Measurements from ENCODE around the gene ADGRG7.

ADGRG7 gene

DNA sequence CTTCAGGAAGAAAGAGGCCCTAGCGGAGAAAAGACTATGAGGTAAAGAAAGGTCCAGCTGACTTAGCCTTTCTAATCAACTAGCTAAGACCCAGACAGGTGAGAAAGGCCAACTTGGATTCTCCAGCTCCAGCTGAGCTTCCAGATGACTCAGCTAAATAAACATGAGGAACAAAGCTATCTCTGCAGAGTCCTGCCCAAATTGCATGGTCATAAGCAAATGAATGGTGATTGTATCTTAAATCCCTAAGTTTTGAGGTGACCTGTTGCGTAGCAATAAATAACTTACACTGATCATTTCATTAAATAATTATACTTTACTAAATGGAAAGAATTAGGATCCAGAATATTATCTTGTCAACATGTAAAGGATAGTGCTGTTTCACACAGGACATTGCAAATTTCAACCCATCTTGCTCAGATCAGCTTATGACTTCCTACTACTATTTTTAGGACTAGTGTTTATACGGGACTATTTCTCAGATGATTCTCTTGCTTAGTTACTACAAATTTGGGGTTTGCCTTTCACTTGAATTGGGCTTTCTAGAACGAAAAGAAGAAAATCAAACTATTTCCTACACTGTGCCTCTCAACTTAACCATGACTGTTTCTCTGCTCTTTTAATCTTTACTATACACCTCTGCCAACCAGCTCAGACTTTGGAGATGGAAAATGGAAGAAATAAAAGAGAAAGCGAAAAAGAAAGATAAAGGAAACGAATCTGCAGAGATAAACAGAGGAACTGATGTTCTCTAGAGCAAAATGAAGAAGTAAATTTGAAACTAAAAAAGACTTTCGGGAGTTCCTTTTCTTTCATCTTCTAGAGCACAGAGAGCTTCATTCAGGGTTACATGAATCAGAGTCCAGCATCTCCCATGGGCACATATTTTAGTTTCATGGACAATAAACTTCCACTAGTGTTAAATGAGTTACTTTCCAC lies 6.6 kb upstream of the ADGRG7 start:
- no peak for DNase-seq

DNA sequence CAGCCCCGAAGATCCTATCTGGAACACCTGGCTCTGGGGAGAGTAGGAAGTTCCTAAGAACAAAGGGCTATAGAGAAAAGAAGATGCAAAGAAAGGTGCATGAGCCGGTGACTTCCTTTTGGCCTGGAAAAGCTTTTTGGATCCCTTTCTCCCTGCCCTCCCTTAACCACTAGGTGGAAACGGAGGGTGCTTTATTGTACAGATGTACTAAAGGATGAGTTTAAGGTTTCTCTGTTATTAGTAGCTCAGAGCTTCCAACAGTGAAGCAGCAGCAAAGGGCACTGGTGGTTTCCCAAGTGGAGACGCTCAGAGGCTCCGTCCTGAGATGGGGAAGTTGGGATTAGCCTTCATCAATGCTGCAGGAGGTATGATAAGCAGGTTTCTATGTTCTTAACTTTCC lies 5.9 kb upstream of the ADGRG7 start:
- DNase-seq = no peak

GRCh38 chr3:100605358-100605757 lies 4.0 kb upstream of the ADGRG7 start:
- no peak for DNase-seq

DNA sequence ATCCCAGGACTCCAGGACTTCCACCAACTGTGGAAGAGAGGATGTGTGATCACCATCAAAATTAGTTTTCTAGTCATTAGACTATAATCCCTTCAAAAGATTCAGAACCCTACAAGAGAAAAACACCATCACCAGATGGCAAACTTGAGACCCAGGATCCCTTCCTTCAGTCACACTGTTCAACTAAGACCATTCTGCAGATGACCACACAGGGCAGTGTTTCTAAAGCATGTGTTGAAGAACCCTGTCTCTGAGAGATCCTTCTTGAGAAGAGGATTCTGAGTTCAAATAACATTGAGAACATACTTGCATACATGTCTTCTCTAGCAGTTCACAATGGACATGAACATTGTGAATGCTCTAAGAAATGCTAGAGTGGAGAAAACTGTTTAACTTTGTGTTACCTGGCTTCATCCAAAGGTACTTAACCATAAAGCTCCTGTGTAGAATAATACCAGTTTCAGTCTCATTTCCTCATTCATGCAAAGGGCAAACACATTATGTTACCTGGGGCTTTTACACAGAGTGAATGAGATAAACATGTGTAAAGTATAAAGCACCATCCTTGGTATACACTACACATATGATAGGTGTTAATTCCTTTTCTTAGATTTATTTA lies 2.4 kb upstream of the ADGRG7 start:
- DNase-seq = no peak

- DNase-seq = no peak
Measured at GRCh38 chr3:100609963-100610362, 562 bp downstream of the ADGRG7 start.

GRCh38 chr3:100611221-100611620 lies 1.8 kb downstream of the ADGRG7 start:
- no peak for DNase-seq

- DNase-seq = no peak
Measured at GRCh38 chr3:100613721-100614390, 4.5 kb downstream of the ADGRG7 start.

GRCh38 chr3:100614941-100615340 lies 5.5 kb downstream of the ADGRG7 start:
- DNase-seq = no peak

GRCh38 chr3:100615684-100616083 lies 6.3 kb downstream of the ADGRG7 start:
- DNase-seq = no peak

- DNase-seq = no peak
Measured at GRCh38 chr3:100621251-100621650, 11.8 kb downstream of the ADGRG7 start.

GRCh38 chr3:100627491-100627890 lies 18.1 kb downstream of the ADGRG7 start:
- no peak for DNase-seq

DNA sequence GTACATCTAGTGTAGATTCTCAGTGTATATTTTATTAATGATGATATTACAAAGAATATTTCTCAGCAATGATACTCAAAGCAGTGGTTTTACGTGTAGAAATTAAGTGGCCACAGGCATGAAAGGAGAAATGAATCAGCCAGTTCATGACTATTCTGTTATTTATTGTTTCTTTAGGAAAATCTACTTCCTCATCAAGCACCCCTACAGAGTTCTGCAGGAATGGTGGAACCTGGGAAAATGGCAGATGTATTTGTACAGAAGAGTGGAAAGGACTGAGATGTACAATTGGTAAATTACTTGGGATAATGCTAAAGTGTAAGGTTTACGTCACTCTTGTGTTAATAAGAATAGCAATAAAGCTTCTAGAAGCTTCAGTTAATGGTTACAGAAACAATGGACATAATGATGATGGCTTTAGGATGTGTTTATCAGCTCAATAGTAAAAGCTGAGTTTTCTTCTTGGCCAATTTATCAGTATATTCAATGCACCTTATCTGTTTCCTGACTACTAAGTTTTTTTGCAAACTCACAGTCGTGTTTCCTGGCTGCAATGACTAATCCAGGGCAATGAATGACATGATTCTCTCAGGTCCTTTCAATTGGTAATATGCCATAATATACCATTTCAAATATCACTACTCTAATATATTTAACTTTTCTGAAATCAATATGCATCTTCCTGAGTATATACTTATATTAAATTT lies 20.2 kb downstream of the ADGRG7 start:
- DNase-seq = no peak

DNA sequence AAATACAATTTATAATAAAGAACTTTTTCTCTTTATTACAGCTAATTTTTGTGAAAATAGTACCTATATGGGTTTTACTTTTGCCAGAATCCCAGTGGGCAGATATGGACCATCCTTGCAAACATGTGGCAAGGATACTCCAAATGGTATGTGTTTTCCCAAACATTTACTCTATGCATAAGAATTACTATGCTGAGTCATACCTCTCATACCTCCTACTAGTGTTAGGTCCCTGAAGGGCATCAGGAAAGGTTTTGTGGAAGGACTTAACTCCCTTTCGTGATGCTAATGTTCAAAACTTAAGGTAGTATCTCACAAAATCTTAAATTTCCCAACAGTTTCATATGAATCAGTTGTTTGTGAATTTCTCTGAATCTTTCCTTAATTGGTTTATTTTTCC lies 21.3 kb downstream of the ADGRG7 start:
- DNase-seq = no peak

GRCh38 chr3:100631236-100631635 lies 21.8 kb downstream of the ADGRG7 start:
- no peak for DNase-seq

GRCh38 chr3:100634493-100635272 lies 25.3 kb downstream of the ADGRG7 start:
- peak; percentile 32 for DNase-seq

GRCh38 chr3:100635273-100635701 lies 25.9 kb downstream of the ADGRG7 start:
- DNase-seq = no peak

DNA sequence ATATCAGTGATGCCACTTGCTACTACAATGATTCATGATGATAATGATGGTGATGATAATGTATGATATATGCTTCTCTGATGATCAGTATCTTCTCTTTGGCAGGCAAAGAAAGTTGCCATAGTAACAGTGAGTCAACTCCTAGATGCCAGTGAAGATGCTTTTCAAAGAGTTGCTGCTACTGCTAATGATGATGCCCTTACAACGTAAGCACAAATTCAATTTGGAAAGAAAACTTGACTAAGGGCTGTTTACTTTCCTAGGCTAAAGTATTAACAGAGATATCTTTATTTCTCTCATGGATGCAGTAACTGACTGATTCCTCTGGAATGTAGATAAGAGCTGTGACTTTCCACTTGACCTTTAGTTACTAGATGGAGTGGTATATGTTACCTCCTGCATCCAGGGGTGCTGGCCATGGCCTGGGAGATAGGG lies 27.8 kb downstream of the ADGRG7 start:
- DNase-seq = no peak

DNA sequence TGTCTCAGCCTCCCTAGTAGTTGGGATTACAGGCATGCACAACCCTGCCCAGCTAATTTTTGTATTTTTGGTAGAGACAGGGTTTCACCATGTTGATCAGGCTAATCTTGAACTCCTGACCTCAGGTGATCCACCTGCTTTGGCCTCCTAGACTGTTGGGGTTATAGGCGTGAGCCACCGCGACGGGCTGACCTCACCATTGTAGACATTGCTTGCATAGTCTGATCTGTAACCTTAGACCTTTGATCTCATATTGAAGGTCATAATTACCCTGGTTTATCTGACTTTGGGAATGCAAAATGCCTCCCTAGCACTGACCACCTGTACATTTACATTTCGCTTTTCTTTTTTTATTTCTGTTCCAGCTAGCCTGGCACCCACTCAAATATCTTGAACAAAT lies 31.2 kb downstream of the ADGRG7 start:
- DNase-seq = no peak

- DNase-seq = no peak
Measured at GRCh38 chr3:100641471-100642032, 32.2 kb downstream of the ADGRG7 start.

- DNase-seq = no peak
Measured at GRCh38 chr3:100645913-100646312, 36.5 kb downstream of the ADGRG7 start.

GRCh38 chr3:100647171-100647570 lies 37.8 kb downstream of the ADGRG7 start:
- no peak for DNase-seq

DNA sequence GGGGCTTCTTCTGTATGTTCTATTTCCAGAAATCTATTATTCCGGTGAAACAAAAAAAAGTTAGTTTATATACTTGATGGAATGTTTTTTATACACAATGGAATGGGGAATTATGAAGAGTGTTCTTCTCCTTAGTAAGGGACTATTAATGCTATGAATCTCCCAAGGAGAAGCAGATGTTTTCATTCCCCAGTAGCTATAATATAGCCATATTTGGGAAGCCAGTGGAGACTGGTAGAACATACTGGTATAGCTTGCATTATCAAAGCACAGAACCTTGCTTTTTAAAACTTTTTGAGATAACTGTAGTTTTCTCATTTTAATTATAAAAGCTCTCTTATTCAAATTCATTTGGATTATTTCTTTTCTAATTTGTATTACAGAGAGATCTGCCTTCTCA lies 38.3 kb downstream of the ADGRG7 start:
- DNase-seq = no peak

All from CD4-positive, alpha-beta T cell treated with Interleukin-17A for 1 hour (primary cell).